Astrocyte of the cerebellum (primary cell): ENCODE results near the gene LRRC71.

Source experiments
- DNase-seq: peaks from one replicate; pipeline ENCODE4 v3.0.0-alpha.2; 2011; ENCODE audit warnings: low read depth
- H3K4me3 ChIP-seq: 2 replicates; pipeline ENCODE4 v1.5.1; 2011; ENCODE audit warnings: mild to moderate bottlenecking, low read depth, low read length, moderate library complexity
- in situ Hi-C: cut with HindIII; loops from 2 replicates; pipeline ENCODE4 v1.10.0; 2017; ENCODE audit warnings: low sequenced_read_pairs
- TF ChIP-seq, protein P1 (sequence below): IDR thresholded peaks from 2 replicates; pipeline ENCODE4 v1.5.1; 2012; ENCODE audit warnings: low read length, low read depth, moderate library complexity, mild to moderate bottlenecking; ENCODE audit errors: missing control alignments

The LRRC71 gene

DNA sequence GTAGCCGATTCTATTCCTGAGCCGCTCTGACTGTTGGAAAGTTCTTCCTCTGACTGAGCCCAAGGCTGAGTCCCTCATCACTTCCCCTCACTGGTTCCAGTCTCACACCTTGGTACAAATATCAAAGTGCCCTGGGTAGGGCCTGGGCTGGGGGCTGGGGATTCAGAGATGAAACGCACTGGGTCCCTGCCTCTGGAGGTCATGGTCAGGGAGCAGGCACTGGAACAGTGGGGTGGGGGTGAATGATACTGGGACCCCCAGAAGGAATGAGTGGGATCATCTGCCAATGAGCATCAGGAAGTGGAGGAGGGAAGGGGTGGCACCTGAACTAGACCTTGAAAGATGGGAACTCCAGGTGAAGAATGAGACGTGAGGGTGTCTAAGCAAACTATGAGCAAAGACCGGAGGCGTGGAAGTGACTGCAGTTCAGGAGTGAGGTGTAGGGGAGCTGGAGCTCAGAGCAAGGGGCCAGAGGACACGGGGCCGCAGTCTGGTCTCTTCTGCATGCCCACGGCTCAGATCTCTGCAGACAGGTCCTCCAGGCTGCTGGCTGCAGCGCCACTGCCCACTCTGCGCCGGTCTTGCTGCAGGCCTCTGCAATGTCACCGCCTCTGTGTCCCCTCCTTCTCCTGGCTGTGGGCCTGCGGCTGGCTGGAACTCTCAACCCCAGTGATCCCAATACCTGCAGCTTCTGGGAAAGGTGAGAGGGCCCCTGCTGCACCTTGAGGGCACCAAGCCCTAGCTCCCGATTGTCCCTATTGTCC lies 16.9 kb upstream of the LRRC71 start:
- H3K4me3 ChIP-seq, result no peak overlapping the region
- TF ChIP-seq, protein P1, sequence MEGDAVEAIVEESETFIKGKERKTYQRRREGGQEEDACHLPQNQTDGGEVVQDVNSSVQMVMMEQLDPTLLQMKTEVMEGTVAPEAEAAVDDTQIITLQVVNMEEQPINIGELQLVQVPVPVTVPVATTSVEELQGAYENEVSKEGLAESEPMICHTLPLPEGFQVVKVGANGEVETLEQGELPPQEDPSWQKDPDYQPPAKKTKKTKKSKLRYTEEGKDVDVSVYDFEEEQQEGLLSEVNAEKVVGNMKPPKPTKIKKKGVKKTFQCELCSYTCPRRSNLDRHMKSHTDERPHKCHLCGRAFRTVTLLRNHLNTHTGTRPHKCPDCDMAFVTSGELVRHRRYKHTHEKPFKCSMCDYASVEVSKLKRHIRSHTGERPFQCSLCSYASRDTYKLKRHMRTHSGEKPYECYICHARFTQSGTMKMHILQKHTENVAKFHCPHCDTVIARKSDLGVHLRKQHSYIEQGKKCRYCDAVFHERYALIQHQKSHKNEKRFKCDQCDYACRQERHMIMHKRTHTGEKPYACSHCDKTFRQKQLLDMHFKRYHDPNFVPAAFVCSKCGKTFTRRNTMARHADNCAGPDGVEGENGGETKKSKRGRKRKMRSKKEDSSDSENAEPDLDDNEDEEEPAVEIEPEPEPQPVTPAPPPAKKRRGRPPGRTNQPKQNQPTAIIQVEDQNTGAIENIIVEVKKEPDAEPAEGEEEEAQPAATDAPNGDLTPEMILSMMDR, result no peak
- in situ Hi-C loops, result no loop called here
- DNase-seq, result no peak

DNA sequence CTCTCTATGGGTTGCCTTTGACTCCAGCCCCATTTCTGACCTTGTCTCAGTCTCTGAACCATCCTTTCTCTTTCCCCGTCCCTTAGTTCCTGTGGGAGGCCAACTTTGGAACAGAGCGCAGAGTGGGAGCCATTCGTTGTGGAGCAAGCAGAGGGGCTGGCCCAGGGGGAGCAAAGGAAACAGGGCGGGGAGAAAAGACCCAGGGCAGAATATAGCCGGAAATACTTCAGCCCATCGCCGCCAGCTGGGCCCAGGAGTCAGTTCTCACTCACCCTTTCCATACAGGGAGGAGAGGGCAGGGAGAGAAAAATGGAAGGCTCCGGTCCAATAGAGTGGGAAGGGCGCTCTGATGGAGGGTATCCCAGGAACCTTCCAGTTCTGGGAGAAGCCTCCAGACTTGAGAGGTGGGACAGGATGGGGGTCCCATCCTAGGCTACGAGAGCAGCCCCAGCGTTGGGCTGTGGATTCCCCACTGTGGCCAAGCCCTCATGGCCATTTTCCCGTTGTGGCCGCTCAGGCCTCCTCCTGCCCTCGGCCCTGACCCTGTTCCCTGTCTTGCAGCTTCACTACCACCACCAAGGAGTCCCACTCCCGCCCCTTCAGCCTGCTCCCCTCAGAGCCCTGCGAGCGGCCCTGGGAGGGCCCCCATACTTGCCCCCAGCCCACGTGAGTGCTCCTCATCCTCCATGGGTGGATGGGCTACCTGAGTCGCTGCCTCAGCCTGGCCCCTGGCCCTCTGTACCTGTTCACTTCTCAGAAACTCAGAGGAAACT lies 16.1 kb upstream of the LRRC71 start:
- in situ Hi-C loops, result no loop called here
- TF ChIP-seq, protein P1, result no peak
- H3K4me3 ChIP-seq, result no peak overlapping the region
- DNase-seq, result no peak

DNA sequence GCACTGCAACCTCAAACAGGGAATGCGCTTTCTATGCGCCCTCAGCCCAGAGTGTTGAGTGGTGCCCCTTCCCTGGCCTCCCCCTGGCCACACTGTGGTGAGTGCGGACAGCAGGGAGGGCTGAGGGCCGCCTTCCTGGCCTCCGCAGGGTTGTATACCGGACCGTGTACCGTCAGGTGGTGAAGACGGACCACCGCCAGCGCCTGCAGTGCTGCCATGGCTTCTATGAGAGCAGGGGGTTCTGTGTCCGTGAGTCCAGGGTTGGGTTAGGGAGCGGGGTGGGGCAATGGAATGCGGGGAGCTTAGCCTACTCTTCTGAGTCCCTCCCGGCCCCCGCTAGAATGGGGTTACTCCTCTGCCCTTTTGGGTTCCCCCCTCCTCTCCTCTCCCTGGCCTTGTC lies 15.3 kb upstream of the LRRC71 start:
- in situ Hi-C loops, result no loop called here
- TF ChIP-seq, protein P1, result no peak
- DNase-seq, result no peak
- H3K4me3 ChIP-seq, result no peak overlapping the region

DNA sequence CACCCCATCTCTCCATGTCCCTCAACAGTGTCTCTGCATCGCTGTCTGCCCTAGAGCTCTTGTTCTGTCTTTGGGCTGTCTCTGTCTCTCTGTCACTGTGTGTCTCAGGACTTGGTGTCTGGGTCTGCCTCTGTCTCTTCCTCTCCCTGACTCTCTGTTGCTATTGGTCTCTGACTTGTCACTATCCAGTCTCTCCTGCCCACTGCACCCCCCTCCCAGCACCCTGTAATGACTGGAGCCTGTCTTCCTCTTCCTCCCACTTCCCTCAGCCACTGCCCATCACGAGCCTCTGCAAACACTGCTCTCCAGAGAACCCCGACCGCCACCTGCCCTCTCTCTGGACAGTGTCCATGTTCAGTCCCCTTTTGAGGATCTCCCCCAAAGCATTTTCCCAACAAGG lies 14.8 kb upstream of the LRRC71 start:
- no peak overlapping the region for H3K4me3 ChIP-seq
- TF ChIP-seq, protein P1, result no peak
- in situ Hi-C loops, result no loop called here
- DNase-seq, result no peak

DNA sequence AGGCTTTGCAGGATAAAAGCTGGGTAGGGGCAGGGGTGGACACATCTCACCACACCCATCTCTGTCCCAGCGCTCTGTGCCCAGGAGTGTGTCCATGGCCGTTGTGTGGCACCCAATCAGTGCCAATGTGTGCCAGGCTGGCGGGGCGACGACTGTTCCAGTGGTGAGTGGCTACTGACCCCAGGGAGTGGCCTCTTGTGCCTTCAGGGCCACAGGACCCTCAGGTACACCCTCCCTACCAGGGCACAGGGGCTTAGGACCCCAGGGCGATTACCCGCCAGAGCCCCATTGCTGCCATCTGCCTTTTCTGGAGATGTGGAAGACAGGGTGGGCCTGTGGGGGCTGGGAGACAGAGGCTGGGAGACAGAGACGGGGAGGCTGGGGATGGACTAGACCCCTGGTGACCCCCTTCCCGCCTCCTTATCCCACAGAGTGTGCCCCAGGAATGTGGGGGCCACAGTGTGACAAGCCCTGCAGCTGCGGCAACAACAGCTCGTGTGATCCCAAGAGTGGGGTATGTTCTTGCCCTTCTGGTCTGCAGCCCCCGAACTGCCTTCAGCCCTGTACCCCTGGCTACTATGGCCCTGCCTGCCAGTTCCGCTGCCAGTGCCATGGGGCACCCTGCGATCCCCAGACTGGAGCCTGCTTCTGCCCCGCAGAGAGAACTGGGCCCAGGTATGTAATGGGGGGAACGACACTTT lies 14.1 kb upstream of the LRRC71 start:
- TF ChIP-seq, protein P1, result no peak
- in situ Hi-C loops, result no loop called here
- H3K4me3 ChIP-seq, result no peak overlapping the region
- DNase-seq, result no peak

DNA sequence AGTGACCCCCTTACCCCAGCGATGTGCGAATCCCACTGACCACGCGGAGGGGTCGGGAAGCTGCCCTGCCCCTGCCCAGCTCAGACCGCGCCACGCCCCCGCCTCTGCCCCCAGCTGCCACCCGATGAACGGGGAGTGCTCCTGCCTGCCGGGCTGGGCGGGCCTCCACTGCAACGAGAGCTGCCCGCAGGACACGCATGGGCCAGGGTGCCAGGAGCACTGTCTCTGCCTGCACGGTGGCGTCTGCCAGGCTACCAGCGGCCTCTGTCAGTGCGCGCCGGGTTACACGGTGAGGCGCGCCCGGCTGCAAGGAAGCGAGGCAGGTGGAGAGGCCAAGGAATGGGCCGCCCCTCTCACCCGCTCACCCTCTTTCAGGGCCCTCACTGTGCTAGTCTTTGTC lies 11.9 kb upstream of the LRRC71 start:
- no peak for DNase-seq
- in situ Hi-C loops, result no loop called here
- TF ChIP-seq, protein P1, result no peak
- no peak overlapping the region for H3K4me3 ChIP-seq
